LNCAP (cell line): Measurements from ENCODE around the gene SMIM45.

Experiments
- CTCF ChIP-seq: fragments of 450-650 bp; IDR thresholded peaks from 2 replicates; pipeline ENCODE4 v1.5.1; 2017; ENCODE audit warnings: mild to moderate bottlenecking

The SMIM45 gene

GRCh38 chr22:41964112-41964491 lies 12.2 kb downstream of the SMIM45 start:
- TF ChIP-seq CTCF = no peak

GRCh38 chr22:41966225-41966606 lies 14.3 kb downstream of the SMIM45 start:
- no peak for TF ChIP-seq CTCF

GRCh38 chr22:41966607-41967240 lies 14.8 kb downstream of the SMIM45 start:
- TF ChIP-seq CTCF = peak; percentile 31

- TF ChIP-seq CTCF = no peak
Measured at GRCh38 chr22:41968601-41969000, 16.7 kb downstream of the SMIM45 start.

GRCh38 chr22:41969110-41969646 lies 17.2 kb downstream of the SMIM45 start, which contains the start of gene SEPTIN3:
Gene SEPTIN3, plus strand, starts transcription at chr22:41969443. Its CDS starts 2,050 bp downstream, at chr22:41971493.
- TF ChIP-seq CTCF = no peak

GRCh38 chr22:41970601-41971000 lies 18.7 kb downstream of the SMIM45 start:
- no peak for TF ChIP-seq CTCF

- TF ChIP-seq CTCF = no peak
Measured at GRCh38 chr22:41971431-41971830, 19.5 kb downstream of the SMIM45 start.
